HCT116 (cell line): ENCODE data around the gene ST6GALNAC2.
"Not testable (repeated sequence)": the region's sequence is repeated elsewhere in the genome, so short reads cannot be mapped to it uniquely, and the experiment has no call there.

ENCODE experiments used
- CEBPB ChIP-seq: IDR thresholded peaks from 2 replicates; pipeline ENCODE4 v1.6.1; 2012; ENCODE audit warnings: low read depth
- ELF1 ChIP-seq: IDR thresholded peaks from 2 replicates; pipeline ENCODE4 v1.6.1; 2012; ENCODE audit warnings: low read depth, borderline replicate concordance
- FOSL1 ChIP-seq: IDR thresholded peaks from 2 replicates; pipeline ENCODE4 v1.6.1; 2012; ENCODE audit warnings: low read depth
- JUND ChIP-seq: IDR thresholded peaks from 2 replicates; pipeline ENCODE4 v1.6.1; 2012
- POLR2A ChIP-seq: IDR thresholded peaks from 2 replicates; pipeline ENCODE4 v1.7.0; 2011; ENCODE audit warnings: borderline replicate concordance; ENCODE audit not compliant: insufficient read depth, insufficient read length; ENCODE audit errors: extremely low read depth
- POLR2AphosphoS5 ChIP-seq: IDR thresholded peaks from 2 replicates; pipeline ENCODE4 v1.6.1; 2011; ENCODE audit warnings: mild to moderate bottlenecking, low read depth, low read length, moderate library complexity
- RAD21 ChIP-seq: IDR thresholded peaks from 2 replicates; pipeline ENCODE4 v1.6.1; 2012; ENCODE audit warnings: low read depth, mild to moderate bottlenecking
- SIN3A ChIP-seq: IDR thresholded peaks from 2 replicates; pipeline ENCODE4 v1.6.1; 2012; ENCODE audit warnings: low read depth
- YY1 ChIP-seq: IDR thresholded peaks from 2 replicates; pipeline ENCODE4 v1.6.1; 2011; ENCODE audit warnings: low read length, low read depth, moderate library complexity, mild to moderate bottlenecking; ENCODE audit not compliant: insufficient replicate concordance; ENCODE audit errors: extremely low read depth
- ZFX ChIP-seq: fragments of 450-650 bp; IDR thresholded peaks from 2 replicates; pipeline ENCODE4 v1.6.1; 2017
- TF ChIP-seq, protein P1 (sequence below), 3 experiments: fragments of 200-600 bp in 1 of 3; sonication (generic) in 1 of 3; IDR thresholded peaks in 2 of 3; conservative IDR thresholded peaks in 1 of 3; 2 replicates each; pipeline ENCODE4 v1.5.1; 2012 to 2017; ENCODE audit warnings: low read depth in 2 of 3, low read length in 2 of 3, antibody characterized with exemption in 1 of 3, borderline replicate concordance in 1 of 3, control low read depth in 1 of 3, mild to moderate bottlenecking in 1 of 3, mixed read lengths in 1 of 3, mixed run types in 1 of 3, moderate library complexity in 1 of 3; ENCODE audit not compliant: insufficient read depth in 1 of 3
- TF ChIP-seq, protein P2 (sequence below): IDR thresholded peaks from 2 replicates; pipeline ENCODE4 v1.6.1; 2011; ENCODE audit warnings: mild to moderate bottlenecking, low read length, moderate library complexity; ENCODE audit not compliant: insufficient replicate concordance; ENCODE audit errors: extremely low read depth
- TF ChIP-seq, protein P3 (sequence below): IDR thresholded peaks from 2 replicates; pipeline ENCODE4 v1.6.1; 2012
- TF ChIP-seq, protein P4 (sequence below): IDR thresholded peaks from 2 replicates; pipeline ENCODE4 v1.6.1; 2012

DNA sequence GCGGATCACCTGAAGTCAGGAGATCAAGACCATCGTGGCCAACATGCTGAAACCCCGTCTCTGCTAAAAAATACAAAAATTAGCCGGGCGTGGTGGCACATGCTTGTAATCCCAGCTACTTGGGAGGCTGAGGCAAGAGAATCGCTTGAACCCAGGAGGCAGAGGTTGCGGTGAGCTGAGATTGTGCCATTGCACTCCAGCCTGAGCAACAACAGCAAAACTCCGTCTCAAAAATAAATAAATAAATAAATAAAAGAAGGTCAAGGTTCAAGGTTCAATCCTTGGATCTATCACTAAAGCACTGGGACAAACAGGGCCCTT is 60.2 kb downstream of the ST6GALNAC2 start:
- not testable (repeated sequence) for TF ChIP-seq SIN3A, ELF1, FOSL1, CEBPB, RAD21, YY1, JUND, POLR2AphosphoS5, POLR2A, ZFX
- TF ChIP-seq, protein P1, sequence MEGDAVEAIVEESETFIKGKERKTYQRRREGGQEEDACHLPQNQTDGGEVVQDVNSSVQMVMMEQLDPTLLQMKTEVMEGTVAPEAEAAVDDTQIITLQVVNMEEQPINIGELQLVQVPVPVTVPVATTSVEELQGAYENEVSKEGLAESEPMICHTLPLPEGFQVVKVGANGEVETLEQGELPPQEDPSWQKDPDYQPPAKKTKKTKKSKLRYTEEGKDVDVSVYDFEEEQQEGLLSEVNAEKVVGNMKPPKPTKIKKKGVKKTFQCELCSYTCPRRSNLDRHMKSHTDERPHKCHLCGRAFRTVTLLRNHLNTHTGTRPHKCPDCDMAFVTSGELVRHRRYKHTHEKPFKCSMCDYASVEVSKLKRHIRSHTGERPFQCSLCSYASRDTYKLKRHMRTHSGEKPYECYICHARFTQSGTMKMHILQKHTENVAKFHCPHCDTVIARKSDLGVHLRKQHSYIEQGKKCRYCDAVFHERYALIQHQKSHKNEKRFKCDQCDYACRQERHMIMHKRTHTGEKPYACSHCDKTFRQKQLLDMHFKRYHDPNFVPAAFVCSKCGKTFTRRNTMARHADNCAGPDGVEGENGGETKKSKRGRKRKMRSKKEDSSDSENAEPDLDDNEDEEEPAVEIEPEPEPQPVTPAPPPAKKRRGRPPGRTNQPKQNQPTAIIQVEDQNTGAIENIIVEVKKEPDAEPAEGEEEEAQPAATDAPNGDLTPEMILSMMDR (IDR thresholded peaks at IDR 0.05 in 2 of 3, conservative IDR thresholded peaks at IDR 0.05 in 1 of 3; ENCODE audit: borderline replicate concordance in 1 of 3, insufficient read depth in 1 of 3, low read depth in 2 of 3, low read length in 2 of 3), result not testable (repeated sequence)
- TF ChIP-seq, protein P2, sequence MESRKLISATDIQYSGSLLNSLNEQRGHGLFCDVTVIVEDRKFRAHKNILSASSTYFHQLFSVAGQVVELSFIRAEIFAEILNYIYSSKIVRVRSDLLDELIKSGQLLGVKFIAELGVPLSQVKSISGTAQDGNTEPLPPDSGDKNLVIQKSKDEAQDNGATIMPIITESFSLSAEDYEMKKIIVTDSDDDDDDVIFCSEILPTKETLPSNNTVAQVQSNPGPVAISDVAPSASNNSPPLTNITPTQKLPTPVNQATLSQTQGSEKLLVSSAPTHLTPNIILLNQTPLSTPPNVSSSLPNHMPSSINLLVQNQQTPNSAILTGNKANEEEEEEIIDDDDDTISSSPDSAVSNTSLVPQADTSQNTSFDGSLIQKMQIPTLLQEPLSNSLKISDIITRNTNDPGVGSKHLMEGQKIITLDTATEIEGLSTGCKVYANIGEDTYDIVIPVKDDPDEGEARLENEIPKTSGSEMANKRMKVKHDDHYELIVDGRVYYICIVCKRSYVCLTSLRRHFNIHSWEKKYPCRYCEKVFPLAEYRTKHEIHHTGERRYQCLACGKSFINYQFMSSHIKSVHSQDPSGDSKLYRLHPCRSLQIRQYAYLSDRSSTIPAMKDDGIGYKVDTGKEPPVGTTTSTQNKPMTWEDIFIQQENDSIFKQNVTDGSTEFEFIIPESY, result not testable (repeated sequence)
- TF ChIP-seq, protein P3, sequence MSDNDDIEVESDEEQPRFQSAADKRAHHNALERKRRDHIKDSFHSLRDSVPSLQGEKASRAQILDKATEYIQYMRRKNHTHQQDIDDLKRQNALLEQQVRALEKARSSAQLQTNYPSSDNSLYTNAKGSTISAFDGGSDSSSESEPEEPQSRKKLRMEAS, result not testable (repeated sequence)
- TF ChIP-seq, protein P4, sequence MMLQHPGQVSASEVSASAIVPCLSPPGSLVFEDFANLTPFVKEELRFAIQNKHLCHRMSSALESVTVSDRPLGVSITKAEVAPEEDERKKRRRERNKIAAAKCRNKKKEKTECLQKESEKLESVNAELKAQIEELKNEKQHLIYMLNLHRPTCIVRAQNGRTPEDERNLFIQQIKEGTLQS, result not testable (repeated sequence)
